HG02981 (cell line): ENCODE measurements around the gene ATIC.
A peak's percentile ranks its signal among the peaks of the same experiment; 100 is the strongest.

Source experiments
- ATAC-seq: cut with Tn5 transposase; IDR thresholded peaks from one replicate; pipeline ENCODE4 v1.9.1; 2021; ENCODE audit warnings: mild to moderate bottlenecking, moderate library complexity; ENCODE audit not compliant: unreplicated experiment

ATIC gene

DNA sequence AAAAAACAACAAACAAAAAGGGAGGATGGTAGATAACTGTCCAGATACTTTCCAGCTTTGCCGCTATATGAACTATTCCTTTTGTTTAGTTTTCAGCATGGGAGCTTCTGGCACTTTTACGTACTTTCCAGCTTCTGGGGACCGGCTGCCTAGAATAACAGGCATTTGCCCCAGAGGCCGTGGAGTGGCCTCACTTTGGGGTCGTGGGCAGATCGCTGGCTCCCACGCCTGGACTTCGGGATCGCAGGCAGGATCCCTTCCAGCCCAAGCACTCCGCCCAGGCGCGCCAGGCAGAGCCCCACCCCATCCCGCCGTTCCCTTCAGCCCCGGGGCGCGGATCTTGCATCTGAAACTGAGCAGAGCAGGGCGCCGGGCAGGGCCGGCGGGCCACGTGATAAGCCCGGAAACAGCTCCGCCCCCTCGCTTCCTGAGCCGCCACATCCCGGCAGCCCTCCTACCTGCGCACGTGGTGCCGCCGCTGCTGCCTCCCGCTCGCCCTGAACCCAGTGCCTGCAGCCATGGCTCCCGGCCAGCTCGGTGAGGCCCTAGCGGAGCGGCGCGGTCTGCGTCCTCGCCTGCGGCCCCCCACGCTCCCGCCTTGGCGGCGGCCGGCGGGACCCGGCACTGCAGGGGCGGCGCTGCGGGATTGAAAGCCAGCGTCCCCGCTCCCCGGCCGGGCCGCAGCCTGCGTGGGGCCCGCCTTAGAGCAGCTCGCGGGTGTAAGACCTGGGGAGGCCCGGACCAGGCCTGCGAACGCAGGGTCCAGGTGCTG lies at the start of gene ATIC:
Gene ATIC, plus strand, starts transcription at position 435 of the 772 bp plus-strand sequence. Its CDS starts 84 bp downstream, at position 519.
- ATAC-seq, result peak; percentile 99

DNA sequence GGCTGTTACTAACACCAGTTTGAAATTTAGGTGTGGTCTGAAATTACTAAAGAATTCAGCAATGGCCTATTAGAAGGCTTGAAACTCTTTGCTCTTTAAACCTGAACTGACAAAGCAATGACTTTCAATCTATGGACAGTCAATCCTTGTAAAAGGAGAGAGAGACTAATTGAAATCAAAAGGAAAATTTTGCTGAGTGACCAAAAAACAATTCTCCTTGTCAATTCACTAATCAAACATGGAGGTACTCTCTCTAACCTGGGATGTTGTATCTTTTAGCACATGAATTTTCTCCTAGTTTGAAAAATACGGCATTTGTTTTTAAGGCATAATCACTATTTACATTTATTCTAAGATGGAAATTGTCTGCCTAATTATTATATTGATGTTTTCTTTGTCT lies 49.6 kb upstream of the ATIC start:
- ATAC-seq, result no peak

DNA sequence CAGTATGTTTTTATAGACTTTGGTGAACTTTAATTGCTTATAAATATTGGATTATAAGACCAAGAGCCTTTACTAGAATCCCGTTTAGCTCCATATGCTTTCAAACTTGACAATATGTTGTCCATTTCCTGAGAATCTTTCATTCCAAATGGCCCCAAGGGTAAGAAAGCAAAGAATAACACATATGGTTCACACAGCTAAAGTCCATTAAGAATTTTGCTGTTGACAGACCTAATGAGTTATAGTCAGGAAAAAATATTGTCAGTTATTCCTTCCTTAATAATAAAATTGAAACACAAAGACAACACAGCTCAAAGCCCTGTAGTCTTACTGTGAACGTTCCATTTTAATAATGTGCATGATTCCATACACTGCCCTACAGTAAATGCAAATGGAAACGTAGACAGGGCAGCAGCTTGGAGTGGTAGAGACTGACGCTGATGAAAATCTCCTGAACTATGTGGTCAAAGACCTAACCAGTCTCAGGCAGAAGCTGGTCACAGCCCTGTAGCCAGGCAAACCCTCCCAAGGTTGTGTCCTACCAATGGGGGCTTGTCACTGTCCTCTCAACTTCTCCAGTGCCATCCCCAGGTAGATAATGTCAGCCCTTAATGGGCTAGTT lies 49.0 kb upstream of the ATIC start:
- ATAC-seq, result no peak

DNA sequence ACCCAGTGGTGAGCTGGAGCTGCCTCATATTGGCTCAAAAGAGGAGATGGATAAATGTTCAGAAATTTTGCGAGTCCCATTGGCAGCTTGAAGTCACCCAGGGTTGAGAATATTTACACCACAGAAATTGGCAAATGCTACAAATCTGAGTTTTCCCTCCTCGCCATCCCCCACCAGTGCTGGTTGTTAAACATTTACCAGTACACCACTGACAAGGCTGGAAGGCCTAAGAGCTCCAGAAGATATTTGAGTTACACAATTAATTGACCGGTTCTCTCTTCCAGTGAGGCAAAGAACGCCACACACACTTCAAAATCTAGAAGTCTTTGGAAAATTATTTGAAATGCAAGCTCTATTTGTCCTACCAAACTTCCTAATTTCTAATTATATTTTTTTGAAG lies 47.5 kb upstream of the ATIC start:
- no peak for ATAC-seq

DNA sequence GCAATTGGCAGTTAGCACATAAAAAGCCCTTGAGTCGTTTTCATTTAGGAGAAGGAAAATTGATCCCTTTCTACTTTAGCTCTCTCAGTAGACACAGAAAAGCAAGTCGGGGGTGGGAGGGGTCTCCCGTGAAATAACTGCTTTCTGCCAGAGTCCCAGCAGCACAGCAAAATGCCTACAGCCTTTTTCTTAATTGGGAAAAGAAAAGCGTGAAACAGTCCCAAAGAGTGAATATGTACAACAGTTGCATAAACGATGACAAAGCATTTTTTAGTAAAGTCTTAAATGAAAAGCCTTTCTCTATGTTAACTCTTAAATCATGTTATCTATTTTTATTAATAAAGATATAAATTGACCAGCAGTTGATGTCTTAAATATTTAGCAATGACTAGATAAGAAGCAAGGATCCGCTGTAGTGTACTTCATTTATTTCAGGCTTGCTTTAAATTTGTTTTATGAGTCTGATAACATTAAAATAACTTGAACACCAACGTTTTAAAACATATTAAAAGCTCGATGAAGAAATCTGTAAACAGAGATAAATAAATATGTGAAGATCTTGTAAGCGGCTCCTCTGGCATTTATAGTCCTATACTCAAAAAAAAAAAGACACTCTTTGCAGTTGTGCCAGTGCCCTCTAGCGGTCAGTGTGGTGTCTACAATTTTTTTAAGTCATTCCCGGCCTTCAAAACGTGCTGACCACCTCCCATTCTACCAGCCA lies 42.3 kb upstream of the ATIC start:
- no peak for ATAC-seq

DNA sequence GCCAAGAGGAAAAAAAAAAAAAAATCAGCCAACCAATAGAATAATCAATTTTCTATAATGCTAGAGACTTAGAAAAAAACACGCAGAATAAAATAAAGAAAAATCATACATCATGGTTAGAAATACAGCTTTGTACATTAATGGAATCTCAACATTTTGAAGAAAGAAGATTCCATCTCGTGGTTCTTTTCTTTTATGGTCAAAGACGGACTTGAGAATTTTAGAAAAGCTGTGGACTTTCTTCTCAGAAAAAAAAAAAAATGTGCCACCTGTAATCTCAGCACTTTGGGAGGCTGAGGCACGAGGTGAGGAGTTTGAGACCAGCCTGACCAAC lies 41.8 kb upstream of the ATIC start:
- ATAC-seq, result no peak

DNA sequence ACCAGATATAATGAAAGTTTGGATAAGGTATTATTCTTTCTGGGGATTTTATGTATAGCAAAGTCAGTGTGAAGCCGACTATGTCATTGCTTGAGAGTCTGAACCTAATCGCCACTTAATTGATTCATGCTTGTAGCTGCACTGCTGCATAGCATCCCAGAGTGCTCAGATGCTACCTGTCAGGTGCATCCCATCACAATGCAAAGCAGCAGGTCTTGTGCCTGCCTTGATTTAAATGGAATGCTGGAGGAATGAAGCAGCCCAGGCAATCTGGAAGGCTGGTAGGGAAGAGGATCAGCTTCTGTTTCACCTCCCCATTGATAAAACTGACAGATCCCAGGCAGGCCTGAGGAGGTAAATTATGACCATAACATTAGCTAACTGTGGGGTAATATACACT lies 40.4 kb upstream of the ATIC start:
- no peak for ATAC-seq

DNA sequence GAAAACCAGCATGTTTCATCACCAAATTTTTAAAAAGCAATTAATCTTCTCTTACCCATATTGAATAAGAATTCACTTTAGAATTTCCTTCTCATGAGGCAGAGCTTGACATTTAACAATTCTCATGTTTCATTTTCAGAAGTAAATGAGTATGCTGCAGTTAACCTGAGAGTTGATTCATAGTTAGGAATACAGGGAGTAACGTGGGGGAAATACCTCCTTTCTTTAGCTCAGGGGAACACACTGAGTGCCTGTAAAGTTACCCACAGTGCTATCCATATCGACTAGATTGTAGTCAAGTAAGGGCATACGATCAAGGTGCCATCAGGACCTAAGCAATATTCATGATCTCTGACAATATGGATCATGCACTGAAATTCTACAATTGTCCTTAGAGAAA lies 38.9 kb upstream of the ATIC start:
- no peak for ATAC-seq

DNA sequence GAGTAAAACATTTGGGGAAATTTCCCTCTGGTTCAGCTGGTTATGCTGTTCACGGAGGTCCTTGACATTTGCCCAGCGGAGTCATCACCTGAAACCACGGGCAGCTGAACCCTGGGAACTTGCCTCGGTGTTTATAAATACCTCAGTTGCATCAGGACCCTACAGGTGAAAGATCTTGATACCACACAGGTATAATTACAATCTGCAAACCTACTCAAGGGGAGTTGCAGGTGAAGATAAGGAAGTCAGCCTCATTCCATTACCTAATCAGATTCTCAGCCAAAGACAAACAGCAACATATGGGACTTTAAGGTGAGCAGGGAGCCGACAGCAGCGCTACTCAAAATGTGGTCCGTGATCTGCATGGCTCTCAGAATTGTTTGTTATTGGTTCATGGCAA lies 37.0 kb upstream of the ATIC start:
- ATAC-seq, result no peak

DNA sequence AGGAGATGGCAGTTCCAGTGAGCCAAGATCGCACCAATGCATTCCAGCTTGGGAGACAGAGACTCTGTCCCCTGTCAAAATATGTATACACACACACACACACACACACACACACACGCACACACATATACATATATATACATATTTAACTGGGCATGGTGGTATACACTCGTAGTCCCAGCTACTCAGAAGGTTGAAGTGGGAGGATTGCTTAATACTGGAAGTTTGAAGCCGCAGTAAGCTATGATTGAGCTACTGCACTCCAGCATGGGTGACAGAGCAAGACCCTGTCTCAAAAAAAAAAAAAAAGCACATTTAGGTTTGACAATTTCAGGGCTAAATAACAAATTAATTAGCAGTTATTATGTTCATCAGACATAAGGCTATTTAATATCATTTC lies 36.0 kb upstream of the ATIC start:
- ATAC-seq, result no peak

DNA sequence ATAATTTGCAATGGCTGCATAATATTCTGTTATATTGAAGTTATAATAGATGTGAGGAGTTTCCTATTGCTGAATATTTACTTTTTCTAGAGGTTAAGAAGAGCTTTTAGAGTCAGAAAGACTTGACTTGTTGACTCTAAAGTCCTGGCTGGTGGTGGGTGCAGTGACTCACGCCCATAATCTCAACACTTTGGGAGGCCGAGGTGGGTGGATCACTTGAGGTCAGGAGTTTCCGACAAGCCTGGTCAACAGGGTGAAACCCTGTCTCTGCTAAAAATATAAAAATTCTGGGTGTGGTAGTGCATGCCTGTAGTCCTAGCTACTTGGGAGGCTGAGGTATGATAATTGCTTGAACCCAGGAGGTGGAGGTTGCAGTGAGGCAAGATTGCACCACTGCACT lies 33.9 kb upstream of the ATIC start:
- ATAC-seq, result no peak

DNA sequence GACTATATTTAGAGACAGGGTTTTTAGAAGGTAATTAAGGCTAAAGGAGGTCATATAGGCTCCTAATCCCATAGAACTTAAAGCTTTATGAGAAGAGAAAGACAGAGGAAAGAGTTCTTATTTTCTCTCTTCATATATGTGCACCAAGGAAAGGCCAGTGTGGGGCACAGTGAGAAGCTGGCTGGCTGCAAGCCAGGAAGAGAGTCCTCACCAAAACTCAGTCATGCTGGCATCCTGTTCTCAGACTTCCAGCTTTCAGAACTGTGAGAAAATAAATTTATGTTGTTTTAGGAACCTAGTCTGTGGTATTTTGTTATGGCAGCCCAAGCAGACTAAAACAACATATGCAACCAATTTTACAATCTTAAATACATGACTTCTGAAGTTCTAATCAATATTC lies 31.5 kb upstream of the ATIC start:
- ATAC-seq, result peak; percentile 75

DNA sequence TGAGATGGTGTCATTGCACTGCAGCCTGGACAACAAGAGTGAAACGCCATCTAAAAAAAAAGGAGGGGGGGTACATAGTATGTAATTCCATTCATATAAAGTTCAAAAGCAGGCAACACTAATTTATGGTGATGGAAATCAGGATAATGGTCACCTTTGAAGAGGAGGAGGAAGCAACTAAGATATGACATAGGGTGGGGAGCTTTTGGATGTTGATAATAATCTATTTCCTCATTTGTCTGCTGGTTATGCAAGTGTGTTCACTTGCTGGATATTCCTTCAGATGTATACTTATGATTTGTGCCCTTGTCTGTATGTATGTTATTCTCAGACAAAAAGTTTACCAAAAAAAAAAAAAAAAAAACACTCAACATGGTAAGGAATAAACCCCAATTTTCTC lies 28.6 kb upstream of the ATIC start:
- ATAC-seq, result no peak

DNA sequence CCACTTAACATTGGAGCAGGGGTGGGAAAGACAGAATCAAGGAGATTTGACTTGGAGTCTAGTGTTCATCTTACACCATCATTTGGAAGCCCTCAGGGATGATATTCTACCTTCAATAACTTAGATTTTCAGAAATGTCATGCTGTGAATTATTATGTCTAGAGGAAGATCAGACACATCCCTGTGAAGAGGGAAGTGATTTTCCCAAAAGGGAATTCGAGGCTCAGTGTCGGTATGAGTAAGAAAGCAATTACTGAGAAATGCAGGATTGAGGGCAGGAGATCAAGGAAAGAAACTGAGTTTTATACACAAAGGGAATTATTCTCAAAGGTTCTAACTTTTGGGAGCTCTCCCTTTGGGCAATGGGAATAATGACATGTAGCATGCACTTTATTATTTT lies 25.6 kb upstream of the ATIC start:
- ATAC-seq, result no peak

DNA sequence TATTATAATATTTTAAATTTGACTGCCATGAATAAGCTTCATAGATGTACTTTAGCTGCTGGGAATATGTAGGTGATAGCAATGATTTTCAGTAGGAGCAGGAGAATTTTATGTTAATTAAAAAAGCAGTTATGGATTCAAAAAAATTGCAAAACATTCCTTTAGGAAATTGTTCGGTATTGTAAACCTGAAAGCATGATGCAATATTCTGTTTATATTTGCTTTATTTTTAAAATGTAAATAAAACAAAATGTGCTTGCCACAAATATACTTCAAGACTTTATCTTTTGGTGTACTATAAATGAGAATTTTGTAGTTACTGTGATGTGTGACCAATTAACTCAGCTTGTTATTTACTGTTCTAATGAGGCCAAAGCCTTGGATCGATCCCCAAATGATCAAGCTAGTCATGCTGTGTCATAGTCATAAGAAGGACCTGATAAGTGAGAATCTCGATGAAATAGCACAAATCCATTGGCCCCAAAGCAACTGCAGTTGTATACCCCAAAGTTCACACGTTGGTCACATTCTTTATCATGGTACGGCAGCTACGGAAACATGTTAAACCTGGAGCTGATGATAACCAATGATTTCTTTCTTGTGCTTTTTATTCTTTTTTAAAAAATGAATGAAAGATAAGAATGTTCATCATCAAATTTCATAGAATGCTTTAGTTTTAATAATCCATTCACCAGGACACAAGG lies 23.6 kb upstream of the ATIC start:
- ATAC-seq, result no peak

DNA sequence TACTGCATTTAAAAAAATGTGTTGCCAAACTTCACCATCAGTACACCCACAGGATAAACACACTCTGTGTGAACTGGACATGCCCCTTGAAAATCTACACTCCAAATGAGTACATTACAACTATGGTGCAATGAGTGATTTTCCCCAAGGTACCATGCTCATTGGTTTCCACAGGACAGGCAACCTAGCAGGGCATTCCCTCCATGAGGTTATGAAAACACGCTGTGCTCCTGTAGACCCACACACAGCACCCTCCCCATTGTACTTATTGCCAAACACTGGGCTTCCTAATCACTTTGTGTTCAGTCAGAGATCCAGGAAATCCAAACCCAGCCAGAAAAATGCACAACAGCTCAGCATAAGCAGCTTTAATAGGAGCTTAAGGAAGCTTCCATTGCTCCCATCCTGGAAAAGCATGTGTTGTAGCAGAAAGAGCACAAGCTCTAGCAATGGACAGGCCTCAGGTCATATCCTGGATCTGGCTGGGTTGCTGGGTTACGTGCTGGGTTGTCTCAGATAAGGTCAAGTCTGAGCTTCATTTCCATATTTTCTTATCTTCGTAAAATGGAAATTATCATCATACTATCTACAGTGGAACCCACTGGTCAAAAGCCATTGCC lies 20.8 kb upstream of the ATIC start:
- no peak for ATAC-seq

DNA sequence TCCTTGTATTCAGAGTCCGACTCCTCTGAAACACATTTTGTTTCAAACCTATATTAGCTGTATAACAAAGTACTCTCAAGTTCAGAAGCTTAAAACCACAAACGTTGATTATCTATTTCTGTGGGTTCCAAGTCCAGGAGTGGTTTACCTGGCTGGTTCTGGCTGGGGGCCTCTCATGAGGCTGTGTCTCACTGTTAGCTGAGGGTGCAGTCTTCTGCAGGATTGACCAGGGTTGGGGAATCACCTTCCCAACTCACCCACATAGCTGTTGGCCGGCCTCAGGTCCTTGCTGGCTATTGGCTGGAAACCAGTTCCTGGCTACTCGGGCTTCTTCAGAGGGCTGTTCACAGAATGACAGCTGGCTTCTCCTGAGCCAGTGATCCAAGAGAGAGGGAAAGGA lies 18.0 kb upstream of the ATIC start:
- ATAC-seq, result no peak

DNA sequence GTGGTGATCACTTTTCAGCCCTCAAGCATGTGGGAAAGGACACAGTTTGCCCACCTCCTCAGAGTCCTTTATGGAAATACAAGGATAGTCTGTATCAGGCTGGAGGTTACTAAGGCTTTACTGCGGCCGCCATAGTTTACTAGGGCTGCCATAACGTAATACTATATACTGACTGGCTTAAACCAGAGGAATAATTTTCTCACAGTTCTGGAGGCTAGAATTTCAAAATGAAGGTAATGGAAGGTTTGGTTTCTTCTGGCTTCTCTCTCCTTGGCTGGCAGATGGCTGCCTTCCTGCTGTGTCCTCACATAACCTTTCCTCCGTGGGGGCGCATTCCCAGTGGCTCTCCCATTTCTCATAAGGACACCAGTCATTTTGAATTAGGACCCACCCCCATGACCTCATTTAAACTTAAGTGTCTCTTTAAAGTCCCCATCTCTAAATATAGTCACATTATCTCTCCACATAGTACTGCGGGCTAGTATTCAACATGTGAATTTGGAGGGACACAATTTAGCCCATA lies 12.5 kb upstream of the ATIC start:
- no peak for ATAC-seq

DNA sequence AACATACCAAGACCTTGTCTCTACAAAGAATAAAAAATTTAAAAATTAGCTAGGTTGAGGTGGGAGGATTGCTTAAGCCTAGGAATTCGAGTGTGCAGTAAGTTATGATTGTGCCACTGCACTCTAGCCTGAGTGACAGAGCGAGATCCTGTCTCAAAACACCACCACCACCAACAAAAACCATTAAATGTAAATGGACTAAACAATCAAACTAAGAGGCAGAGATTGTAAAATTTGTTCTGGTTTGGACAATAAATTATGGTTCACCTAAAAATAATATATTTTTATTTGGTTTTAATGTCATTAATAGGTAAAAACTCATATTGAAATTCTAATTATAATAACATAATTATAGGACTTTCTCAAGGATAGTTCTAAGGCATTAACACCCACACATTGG lies 9.9 kb upstream of the ATIC start:
- ATAC-seq, result no peak

DNA sequence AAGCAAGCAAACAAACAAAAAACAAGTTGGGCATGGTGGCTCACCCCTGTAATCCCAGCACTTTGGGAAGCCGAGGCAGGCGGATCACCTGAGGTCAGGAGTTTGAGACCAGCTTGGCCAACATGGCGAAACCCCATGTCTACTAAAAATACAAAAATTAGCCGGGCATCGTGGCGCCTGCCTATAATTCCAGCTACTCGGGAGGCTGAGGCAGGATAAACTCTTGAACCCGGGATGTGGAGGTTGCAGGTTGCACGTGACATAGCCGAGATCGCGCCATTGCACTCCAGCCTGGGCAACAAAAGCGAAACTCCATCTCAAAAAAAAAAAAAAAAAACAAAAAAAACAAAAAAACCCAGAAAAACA lies 617 bp upstream of the ATIC start:
- ATAC-seq, result peak; percentile 20

DNA sequence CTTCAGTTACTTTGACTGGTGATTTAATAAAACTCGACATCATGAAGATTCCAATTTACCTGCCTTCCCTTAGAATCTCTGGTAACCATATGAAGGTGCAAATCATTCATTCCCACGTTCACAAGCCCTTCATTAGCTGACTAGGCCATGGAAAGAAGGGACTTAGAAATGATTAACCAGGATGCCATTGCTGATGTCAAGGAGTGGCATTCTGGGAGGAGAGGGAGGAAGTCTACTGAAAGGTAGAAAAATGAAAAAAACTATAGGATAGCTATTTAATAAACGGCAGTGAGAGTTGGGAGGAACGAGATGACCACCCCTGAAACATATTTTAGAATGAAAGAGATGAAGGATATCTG lies 1.4 kb downstream of the ATIC start:
- no peak for ATAC-seq
